IPS-NIHi7 (cell line): ENCODE measurements around the gene UCP1.

Experiments
- DNase-seq: peaks from one replicate; pipeline ENCODE4 v3.0.0; 2012; ENCODE audit warnings: mixed read lengths; ENCODE audit errors: extremely low spot score

Gene UCP1

GRCh38 chr4:140568507-140569306, at the start of gene UCP1:
TSS of gene UCP1 (minus strand) at chr4:140568961. CDS start at chr4:140568729, 232 bp downstream.
- DNase-seq, result peak; percentile 75

GRCh38 chr4:140617499-140618248, 48.9 kb upstream of the UCP1 start:
- no peak for DNase-seq

- DNase-seq, result no peak
Measured at GRCh38 chr4:140615451-140615850, 46.7 kb upstream of the UCP1 start.

- no peak for DNase-seq
Measured at GRCh38 chr4:140612357-140612756, 43.6 kb upstream of the UCP1 start.

GRCh38 chr4:140611854-140612253, 43.1 kb upstream of the UCP1 start:
- no peak for DNase-seq

- peak; percentile 33 for DNase-seq
Measured at GRCh38 chr4:140609548-140610425, 41.0 kb upstream of the UCP1 start.

- DNase-seq, result peak; percentile 26
Measured at GRCh38 chr4:140607852-140608251, 39.1 kb upstream of the UCP1 start.

GRCh38 chr4:140604544-140604943, 35.8 kb upstream of the UCP1 start:
- DNase-seq, result no peak

- DNase-seq, result no peak
Measured at GRCh38 chr4:140603286-140603685, 34.5 kb upstream of the UCP1 start.

GRCh38 chr4:140602714-140603113, 34.0 kb upstream of the UCP1 start:
- DNase-seq, result no peak

- no peak for DNase-seq
Measured at GRCh38 chr4:140600408-140600807, 31.6 kb upstream of the UCP1 start.

- DNase-seq, result peak; percentile 77
Measured at GRCh38 chr4:140595065-140595464, 26.3 kb upstream of the UCP1 start.

- no peak for DNase-seq
Measured at GRCh38 chr4:140584439-140584838, 15.7 kb upstream of the UCP1 start.

GRCh38 chr4:140581078-140581477, 12.3 kb upstream of the UCP1 start:
- DNase-seq, result no peak

- no peak for DNase-seq
Measured at GRCh38 chr4:140579278-140579677, 10.5 kb upstream of the UCP1 start.

- DNase-seq, result no peak
Measured at GRCh38 chr4:140575489-140575888, 6.7 kb upstream of the UCP1 start.

GRCh38 chr4:140571620-140572019, 2.9 kb upstream of the UCP1 start:
- DNase-seq, result no peak

GRCh38 chr4:140569307-140569638, 512 bp upstream of the UCP1 start:
- DNase-seq, result no peak

GRCh38 chr4:140559696-140560095, 9.1 kb downstream of the UCP1 start:
- DNase-seq, result no peak

GRCh38 chr4:140557831-140558435, 10.8 kb downstream of the UCP1 start:
- no peak for DNase-seq

- no peak for DNase-seq
Measured at GRCh38 chr4:140556372-140557085, 12.2 kb downstream of the UCP1 start.
